G401.6 (cell line): ENCODE data around the gene GNAT2.

Experiments
- FAIRE-seq: peaks from 2 replicates; lab custom pipeline; 2012; peaks lifted over from hg19 to GRCh38; lab: Jason Lieb, UNC

GNAT2 gene

DNA sequence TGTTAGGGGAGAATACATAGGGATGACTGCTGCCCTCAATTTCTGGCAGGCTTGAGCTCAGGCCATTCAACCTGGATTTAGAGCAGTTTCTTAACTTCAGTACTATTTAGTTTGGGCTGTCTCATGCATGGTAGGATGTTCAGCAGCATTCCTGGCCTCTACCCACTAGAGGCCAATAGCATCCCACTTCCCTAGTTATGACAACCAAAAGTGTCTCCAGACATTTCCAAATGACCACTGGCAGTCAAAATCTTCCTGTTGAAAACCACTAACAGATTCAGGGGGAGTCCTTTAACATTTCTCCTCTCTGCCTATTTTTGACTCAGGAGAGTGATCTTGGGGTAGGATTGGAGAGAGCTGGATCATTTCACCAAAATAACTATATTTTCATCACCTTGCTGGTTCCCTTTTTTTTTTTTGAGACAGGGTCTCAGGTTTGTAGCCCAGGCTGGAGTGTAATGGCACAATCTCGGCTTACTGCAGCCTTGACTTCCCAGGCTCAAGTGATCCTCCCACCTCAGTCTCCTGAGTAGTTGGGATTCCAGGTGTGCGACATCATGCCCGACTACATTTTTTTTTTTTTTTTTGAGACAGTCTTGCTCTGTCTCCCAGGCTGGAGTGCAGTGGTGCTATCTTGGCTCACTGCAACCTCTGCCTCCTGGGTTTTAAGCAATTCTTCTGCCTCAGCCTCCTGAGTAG is 8.7 kb downstream of the GNAT2 start:
- FAIRE-seq = no peak

- FAIRE-seq = no peak
Observed at GRCh38 chr1:109609881-109610280, 9.5 kb downstream of the GNAT2 start.

DNA sequence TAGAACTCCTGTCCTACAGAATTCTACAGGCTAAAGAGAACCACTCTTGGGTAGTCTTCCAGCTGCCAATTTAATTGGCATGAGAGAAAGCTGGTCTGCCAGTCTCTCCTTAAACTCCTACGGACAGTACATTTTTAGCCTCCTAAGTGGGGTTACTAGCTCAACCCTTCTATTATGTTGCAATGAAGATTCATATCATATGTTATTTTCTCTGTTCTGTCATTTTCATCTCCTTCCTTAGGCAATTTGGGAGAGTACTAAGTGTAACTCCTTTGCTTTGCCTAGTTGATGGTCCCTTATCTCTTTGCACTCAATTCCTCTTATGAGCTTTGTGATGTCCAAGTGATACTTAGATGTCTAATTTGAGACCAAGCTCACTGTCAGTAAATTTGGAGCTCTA is 14.0 kb downstream of the GNAT2 start:
- FAIRE-seq = no peak

DNA sequence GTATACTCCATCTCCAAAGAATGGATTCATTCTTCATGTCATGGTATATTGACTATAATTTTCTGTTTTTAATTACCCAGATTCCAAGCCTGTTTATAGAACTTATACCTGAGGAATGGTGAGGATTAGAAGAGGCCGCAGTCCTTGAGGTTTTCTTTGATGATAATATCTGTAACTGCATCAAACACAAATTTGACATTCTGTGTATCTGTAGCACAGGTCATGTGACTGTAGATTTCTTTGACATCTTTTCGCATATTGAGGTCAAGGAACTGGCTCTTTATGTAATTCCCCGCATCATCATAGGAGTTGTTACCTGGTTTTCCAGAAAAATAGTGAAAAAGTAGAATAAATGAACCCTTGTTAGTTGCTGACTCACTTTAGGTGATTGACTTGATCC is 16.2 kb downstream of the GNAT2 start:
- FAIRE-seq = no peak

DNA sequence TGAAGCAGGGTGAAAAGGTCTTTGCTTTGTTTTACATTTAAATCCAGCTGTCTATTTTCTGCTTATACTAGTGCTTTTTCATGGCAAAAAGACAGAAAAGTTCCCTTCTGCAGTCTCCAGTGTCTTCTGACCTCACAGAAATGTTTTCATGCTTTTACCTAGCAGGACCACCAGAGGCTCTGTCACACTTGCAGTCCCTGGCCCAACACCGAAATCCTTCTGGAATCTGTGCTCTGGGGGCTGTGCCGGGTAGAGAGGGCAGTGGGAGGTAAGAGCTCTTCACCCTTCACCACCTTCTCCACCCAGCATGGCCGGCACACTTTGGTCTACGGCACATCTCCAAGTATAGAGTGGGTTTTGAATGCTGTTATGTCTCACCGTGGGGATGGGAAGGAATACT is 20.8 kb downstream of the GNAT2 start:
- no peak for FAIRE-seq

- FAIRE-seq = no peak
Observed at GRCh38 chr1:109598156-109598555, 21.3 kb downstream of the GNAT2 start.

GRCh38 chr1:109595531-109595930 is 23.9 kb downstream of the GNAT2 start:
- FAIRE-seq = no peak

GRCh38 chr1:109592916-109593315 is 26.5 kb downstream of the GNAT2 start:
- no peak for FAIRE-seq

- no peak for FAIRE-seq
Observed at GRCh38 chr1:109589679-109590078, 29.7 kb downstream of the GNAT2 start.

GRCh38 chr1:109589177-109589576 is 30.2 kb downstream of the GNAT2 start:
- FAIRE-seq = no peak

DNA sequence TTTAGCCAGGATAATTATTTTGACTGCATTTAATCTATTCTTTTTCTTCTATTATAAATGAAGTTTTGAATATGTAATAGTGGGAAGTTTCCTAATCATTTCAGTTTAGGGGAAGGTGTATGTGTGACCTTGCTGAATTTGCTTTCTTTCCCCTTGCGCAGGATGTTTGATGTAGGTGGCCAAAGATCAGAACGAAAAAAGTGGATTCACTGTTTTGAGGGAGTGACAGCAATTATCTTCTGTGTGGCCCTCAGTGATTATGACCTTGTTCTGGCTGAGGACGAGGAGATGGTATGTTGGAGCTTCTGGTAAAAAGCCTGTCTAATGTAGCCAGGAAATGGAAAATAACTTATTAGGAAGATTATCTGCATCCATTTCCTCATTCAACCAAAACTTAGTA is 33.4 kb downstream of the GNAT2 start:
- FAIRE-seq = no peak

DNA sequence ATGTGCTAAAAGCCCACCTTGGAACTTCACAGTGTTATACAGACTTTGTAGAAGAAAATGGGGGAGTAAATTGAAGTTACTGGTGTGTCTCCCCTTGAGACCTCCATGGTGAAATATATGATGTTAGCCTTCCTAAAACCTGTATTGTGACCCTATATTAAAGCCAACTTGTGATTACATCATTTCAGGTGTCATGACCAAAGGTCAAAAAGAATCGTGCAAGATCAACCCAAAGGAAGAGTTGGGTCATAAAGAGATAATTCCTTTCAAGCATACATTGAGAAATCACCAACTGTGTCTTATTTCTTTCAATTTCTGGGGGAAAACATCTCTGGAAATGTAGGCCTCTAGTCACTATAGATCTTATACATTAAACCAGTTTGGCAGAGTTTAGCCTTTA is 34.6 kb downstream of the GNAT2 start:
- no peak for FAIRE-seq

- no peak for FAIRE-seq
Observed at GRCh38 chr1:109582021-109582420, 37.4 kb downstream of the GNAT2 start.

- no peak for FAIRE-seq
Observed at GRCh38 chr1:109579491-109579890, 39.9 kb downstream of the GNAT2 start.

- FAIRE-seq = no peak
Observed at GRCh38 chr1:109578947-109579443, 40.4 kb downstream of the GNAT2 start.

DNA sequence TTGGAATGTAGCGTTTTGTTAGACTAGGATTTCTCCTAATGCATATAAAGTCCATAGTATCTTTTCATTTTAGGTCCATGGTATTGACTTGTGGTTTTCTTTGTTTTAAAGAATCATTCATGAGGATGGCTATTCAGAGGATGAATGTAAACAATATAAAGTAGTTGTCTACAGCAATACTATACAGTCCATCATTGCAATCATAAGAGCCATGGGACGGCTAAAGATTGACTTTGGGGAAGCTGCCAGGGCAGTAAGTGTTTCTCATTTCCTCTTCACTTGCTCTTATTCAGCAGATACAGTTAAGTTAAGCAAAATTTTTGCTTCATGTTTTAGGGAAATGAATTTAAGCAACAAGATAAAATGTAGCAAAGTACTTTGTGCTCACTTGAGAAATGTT is 45.6 kb downstream of the GNAT2 start:
- no peak for FAIRE-seq

GRCh38 chr1:109570414-109570813 is 49.0 kb downstream of the GNAT2 start:
- no peak for FAIRE-seq

DNA sequence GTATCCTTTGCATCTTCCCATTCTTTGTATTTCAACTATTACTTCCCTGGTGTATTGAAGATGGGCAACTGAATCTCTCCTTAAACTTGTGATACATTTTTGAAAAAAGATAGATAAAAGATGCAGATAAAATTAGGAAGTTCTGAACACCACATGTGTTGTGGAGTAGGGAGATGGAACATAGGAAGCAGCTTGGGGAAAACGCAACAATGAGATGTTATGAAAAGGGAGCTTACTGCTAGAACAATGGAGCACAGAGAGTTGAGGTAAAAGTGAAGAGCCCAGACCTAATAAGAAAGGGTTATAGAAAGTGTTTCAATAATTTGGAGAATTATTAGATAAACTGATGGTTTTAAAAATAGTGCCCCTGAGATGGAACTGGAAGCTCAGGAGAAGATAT is 50.1 kb downstream of the GNAT2 start:
- FAIRE-seq = no peak

- FAIRE-seq = no peak
Observed at GRCh38 chr1:109567877-109568672, 51.3 kb downstream of the GNAT2 start.

DNA sequence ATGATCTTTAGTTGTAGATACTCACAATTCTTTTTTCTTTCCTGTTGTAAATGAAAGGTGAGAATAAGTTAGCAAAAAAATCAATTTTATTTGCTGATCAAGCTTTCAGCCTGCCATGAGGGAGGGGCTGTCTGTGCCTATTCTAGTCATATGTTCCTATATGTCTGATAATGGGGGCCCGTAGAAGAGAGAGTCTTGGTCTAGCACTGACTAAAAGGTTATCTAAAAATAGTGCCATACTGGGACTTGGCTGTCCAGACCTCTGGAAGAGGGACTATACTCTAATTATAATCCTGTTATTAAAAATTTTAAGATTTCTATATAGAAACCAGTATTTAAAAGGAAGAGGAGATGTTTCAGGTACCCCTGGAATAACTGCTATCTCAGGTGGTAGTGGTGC is 52.4 kb downstream of the GNAT2 start:
- FAIRE-seq = no peak

DNA sequence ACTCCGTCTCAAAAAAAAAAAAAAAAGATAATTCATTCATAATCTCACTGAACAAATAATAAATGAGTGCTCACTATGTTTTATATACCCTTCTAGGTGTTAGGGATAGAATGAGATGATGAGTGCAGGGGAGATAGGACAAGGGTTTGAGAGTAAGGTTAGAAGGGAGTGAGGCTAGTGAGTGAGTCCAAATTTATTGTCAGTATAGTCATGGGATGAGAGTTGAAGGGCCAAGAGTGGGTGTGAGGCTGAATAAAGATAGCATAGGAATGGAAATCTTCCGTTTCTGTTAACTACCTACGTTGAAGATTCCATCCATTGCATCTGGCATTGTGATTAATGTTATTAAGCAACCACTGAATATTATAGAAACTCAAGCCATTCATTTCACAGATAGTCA is 54.2 kb downstream of the GNAT2 start:
- no peak for FAIRE-seq

DNA sequence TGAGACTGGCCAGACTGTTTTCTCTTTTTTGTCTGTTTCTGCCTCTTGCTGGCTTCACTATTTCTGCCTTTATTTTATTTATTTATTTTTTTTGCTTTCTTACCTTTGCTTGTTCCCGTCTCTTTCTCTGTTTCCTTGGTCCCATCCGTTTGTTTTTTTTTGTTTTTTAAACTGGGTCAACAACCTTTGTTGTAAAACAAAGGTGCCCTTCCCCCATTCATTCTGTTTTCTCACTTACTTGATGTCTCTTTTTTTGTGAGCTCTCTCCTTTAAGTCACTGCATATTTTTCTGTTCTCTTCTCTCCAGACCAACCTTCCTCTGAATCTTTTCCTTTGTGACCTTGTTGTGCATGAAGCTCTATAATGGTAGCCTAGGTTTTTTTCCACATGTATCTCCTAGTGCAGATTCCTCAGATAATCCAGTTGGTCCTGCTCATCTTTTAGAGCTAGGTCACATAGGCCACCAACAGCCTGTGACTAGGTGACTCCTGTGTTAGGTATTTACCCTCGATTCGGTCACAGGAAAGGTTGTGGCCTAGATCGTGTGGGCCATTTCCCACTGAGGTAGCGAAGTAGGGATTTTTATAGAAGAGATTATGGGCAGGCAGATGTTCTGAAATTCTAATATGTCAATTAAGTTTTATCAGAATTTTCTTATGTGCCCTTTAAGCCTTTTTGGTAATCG is 55.1 kb downstream of the GNAT2 start:
- no peak for FAIRE-seq

DNA sequence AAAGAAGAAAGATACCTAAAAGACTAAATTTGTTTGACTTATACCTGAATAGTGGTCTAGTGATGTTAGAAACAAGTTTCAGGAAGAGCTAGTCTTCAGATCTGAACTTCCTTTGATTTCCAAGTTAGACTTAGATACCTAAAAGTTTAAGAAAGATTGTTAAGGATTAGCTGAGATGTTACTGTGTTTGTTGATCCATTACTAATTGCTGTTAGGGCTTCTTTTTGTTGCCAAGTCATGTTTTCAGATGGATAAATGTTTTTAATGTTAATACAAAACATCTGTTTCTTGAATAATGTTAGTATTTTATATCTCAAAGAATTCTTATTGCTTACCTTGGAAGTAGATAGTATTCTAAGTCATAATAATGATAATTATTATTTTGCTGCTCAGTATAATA is 59.4 kb downstream of the GNAT2 start:
- peak; percentile 59 for FAIRE-seq
